ENCODE results near the gene RBMS1. TPM values are rescaled to one million over a fixed set of nuclear protein-coding genes. Genes with fewer than 3 reads are reported as not detected.

RBMS1 gene
- total RNA-seq, 2 donors from 2014 or later, result 6.3 to 21.1 TPM

- Histone ChIP-seq H3K36me3 (no peaks in the 10 kb centered on the region), H3K9me3 (no peaks in the 10 kb centered on the region), H3K4me3 (no peak overlapping the region), H3K4me1 (no peaks in the 10 kb centered on the region), H3K27me3 (no peaks in the 10 kb centered on the region), H3K9ac (ENCODE audit: low read depth in 2 of 2, low read length in 2 of 2) (no peak overlapping the region), H3K27ac (no peak overlapping the region)
- intact Hi-C loops (cut with DNase I), result no loop called here
- no peak for DNase-seq
- peak; percentile 15 for TF ChIP-seq CTCF (IDR thresholded peaks at IDR 0.05)
These were observed 207.1 kb downstream of the RBMS1 start for GRCh38 chr2:160286551-160286950.

- no peak overlapping the region for H3K27ac ChIP-seq
- no peaks in the 10 kb centered on the region for H3K4me1 ChIP-seq
- TF ChIP-seq CTCF (IDR thresholded peaks at IDR 0.05), result no peak
- intact Hi-C loops (cut with DNase I), result no loop called here
- H3K4me3 ChIP-seq, result no peak overlapping the region
- no peak for DNase-seq
- H3K36me3 ChIP-seq, result no peaks in the 10 kb centered on the region
- no peaks in the 10 kb centered on the region for H3K9me3 ChIP-seq
- no peaks in the 10 kb centered on the region for H3K27me3 ChIP-seq
- H3K9ac ChIP-seq (ENCODE audit: low read depth in 2 of 2, low read length in 2 of 2), result no peak overlapping the region
These were observed 209.9 kb downstream of the RBMS1 start for GRCh38 chr2:160283675-160284074.

GRCh38 chr2:160282063-160282580 lies 211.5 kb downstream of the RBMS1 start:
- DNase-seq, result no peak
- Histone ChIP-seq H3K36me3 (no peaks in the 10 kb centered on the region), H3K27me3 (no peaks in the 10 kb centered on the region), H3K9ac (ENCODE audit: low read depth in 2 of 2, low read length in 2 of 2) (no peak overlapping the region), H3K4me3 (no peak overlapping the region), H3K4me1 (no peaks in the 10 kb centered on the region), H3K9me3 (no peaks in the 10 kb centered on the region), H3K27ac (no peak overlapping the region)
- intact Hi-C loops (cut with DNase I), result no loop called here
- TF ChIP-seq CTCF (IDR thresholded peaks at IDR 0.05), result no peak

- no peak for DNase-seq
- no peak for TF ChIP-seq CTCF (IDR thresholded peaks at IDR 0.05)
- intact Hi-C loops (cut with DNase I), result no loop called here
- H3K27ac ChIP-seq, result no peak overlapping the region
- no peaks in the 10 kb centered on the region for H3K9me3 ChIP-seq
- no peaks in the 10 kb centered on the region for H3K27me3 ChIP-seq
- H3K4me3 ChIP-seq, result no peak overlapping the region
- no peak overlapping the region for H3K9ac ChIP-seq (ENCODE audit: low read depth in 2 of 2, low read length in 2 of 2)
- no peaks in the 10 kb centered on the region for H3K36me3 ChIP-seq
- no peaks in the 10 kb centered on the region for H3K4me1 ChIP-seq
These were observed 212.4 kb downstream of the RBMS1 start for GRCh38 chr2:160281213-160281612.

GRCh38 chr2:160279813-160280465 lies 213.7 kb downstream of the RBMS1 start:
- no peak overlapping the region for H3K27ac ChIP-seq
- H3K36me3 ChIP-seq, result no peaks in the 10 kb centered on the region
- H3K9ac ChIP-seq (ENCODE audit: low read depth in 2 of 2, low read length in 2 of 2), result no peak overlapping the region
- no peak overlapping the region for H3K4me3 ChIP-seq
- no peaks in the 10 kb centered on the region for H3K9me3 ChIP-seq
- DNase-seq, result no peak
- H3K4me1 ChIP-seq, result no peaks in the 10 kb centered on the region
- no peaks in the 10 kb centered on the region for H3K27me3 ChIP-seq
- intact Hi-C loops (cut with DNase I), result no loop called here
- no peak for TF ChIP-seq CTCF (IDR thresholded peaks at IDR 0.05)
